Memory B cell (primary cell): ENCODE measurements around the gene RABGAP1L.
A peak's percentile ranks its signal among the peaks of the same experiment; 100 is the strongest.
"Not testable (repeated sequence)": the region's sequence is repeated elsewhere in the genome, so short reads cannot be mapped to it uniquely, and the experiment has no call there.

Experiments
- ATAC-seq: fragments of 150-1000 bp; cut with Tn5 transposase; 2 replicates; pipeline ENCODE4 v1.10.0; 2021; ENCODE audit warnings: low read depth, mild to moderate bottlenecking, moderate library complexity
- DNase-seq, 2 donors: peaks; one replicate each; pipeline ENCODE4 v3.0.0; 2022; ENCODE audit warnings: low spot score in 2 of 2
- H3K27ac Mint-ChIP-seq: one replicate; pipeline ENCODE4 v1.8.0; 2022; ENCODE audit warnings: mild to moderate bottlenecking, moderate library complexity, mixed read lengths
- H3K27me3 Mint-ChIP-seq: one replicate; pipeline ENCODE4 v1.8.0; 2022; ENCODE audit warnings: mixed read lengths
- H3K36me3 Mint-ChIP-seq: one replicate; pipeline ENCODE4 v1.8.0; 2022; ENCODE audit warnings: mild to moderate bottlenecking, mixed read lengths
- H3K4me1 Mint-ChIP-seq: one replicate; pipeline ENCODE4 v1.8.0; 2022; ENCODE audit warnings: mixed read lengths
- H3K4me3 Mint-ChIP-seq: one replicate; pipeline ENCODE4 v1.8.0; 2022; ENCODE audit warnings: mild to moderate bottlenecking, moderate library complexity, mixed read lengths
- H3K9me3 Mint-ChIP-seq: one replicate; pipeline ENCODE4 v1.8.0; 2022; ENCODE audit warnings: mixed read lengths

RABGAP1L gene

GRCh38 chr1:174397261-174397660, 237.9 kb downstream of the RABGAP1L start:
- no peak overlapping the region for H3K27ac Mint-ChIP-seq
- peaks cover 6% of the 10 kb centered on the region for H3K4me1 Mint-ChIP-seq
- DNase-seq (no peak), ATAC-seq (no peak)
- H3K4me3 Mint-ChIP-seq, result no peak overlapping the region
- peaks cover 45% of the 10 kb centered on the region for H3K36me3 Mint-ChIP-seq
- H3K9me3 Mint-ChIP-seq, result peaks cover 4% of the 10 kb centered on the region
- no peaks in the 10 kb centered on the region for H3K27me3 Mint-ChIP-seq

DNA sequence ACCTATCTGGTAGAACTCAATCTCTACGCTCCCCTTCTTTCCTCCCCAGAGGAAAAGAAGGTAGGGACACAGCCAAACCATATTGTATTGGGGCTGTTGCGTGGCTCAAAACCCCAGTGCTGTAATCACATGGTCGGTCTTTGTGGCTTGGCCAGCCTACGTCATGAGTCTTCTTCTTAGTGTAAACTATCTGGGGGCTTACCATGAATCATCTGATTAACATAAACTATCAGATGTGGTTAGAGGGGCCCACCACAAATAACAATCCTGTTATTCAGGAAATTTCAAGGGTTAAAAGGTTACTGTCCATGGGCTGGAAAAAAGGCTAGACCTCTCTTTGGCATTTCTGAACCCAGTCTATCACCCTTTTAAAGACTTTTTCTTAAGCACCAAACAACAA, 238.9 kb downstream of the RABGAP1L start:
- DNase-seq (no peak), ATAC-seq (no peak)
- peaks cover 2% of the 10 kb centered on the region for H3K9me3 Mint-ChIP-seq
- H3K4me3 Mint-ChIP-seq, result no peak overlapping the region
- peaks cover 40% of the 10 kb centered on the region for H3K36me3 Mint-ChIP-seq
- no peaks in the 10 kb centered on the region for H3K27me3 Mint-ChIP-seq
- peaks cover 6% of the 10 kb centered on the region for H3K4me1 Mint-ChIP-seq
- H3K27ac Mint-ChIP-seq, result no peak overlapping the region

- H3K4me1 Mint-ChIP-seq, result peaks cover 6% of the 10 kb centered on the region
- no peaks in the 10 kb centered on the region for H3K9me3 Mint-ChIP-seq
- H3K4me3 Mint-ChIP-seq, result no peak overlapping the region
- ATAC-seq (no peak), DNase-seq (no peak)
- peak overlapping the region; percentile 33 for H3K27ac Mint-ChIP-seq
- H3K27me3 Mint-ChIP-seq, result no peaks in the 10 kb centered on the region
- H3K36me3 Mint-ChIP-seq, result peaks cover 30% of the 10 kb centered on the region
Observed at GRCh38 chr1:174399211-174399610, 239.9 kb downstream of the RABGAP1L start.

DNA sequence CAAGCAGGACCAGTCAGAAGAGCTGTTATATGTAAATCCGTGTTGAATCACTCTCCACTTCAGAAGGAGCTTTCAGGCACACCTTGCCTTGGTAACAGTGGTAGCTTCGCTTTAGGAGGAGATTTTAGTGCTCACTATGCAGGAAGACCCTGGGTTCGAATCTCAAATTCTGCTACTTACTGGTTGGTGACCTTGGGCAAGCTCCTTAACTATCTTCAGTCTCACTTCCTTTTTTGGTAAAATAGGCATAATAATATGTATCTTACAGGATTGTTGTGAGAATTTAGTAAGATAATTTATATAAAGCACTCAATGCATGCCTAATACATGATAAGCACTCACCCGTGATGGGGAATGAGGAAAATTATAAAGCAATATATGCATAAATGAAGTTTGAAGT, 241.8 kb downstream of the RABGAP1L start:
- DNase-seq (no peak), ATAC-seq (no peak)
- Mint-ChIP-seq H3K27me3 (no peaks in the 10 kb centered on the region), H3K27ac (no peak overlapping the region), H3K4me1 (peaks cover 6% of the 10 kb centered on the region), H3K4me3 (no peak overlapping the region), H3K36me3 (peaks cover 28% of the 10 kb centered on the region), H3K9me3 (no peaks in the 10 kb centered on the region)

GRCh38 chr1:174405219-174405618, 245.9 kb downstream of the RABGAP1L start:
- Mint-ChIP-seq H3K27me3 (no peaks in the 10 kb centered on the region), H3K36me3 (peaks cover 24% of the 10 kb centered on the region), H3K4me1 (peaks cover 17% of the 10 kb centered on the region), H3K27ac (peak overlapping the region; percentile 38), H3K9me3 (peaks cover 2% of the 10 kb centered on the region), H3K4me3 (no peak overlapping the region)
- no peak for DNase-seq
- ATAC-seq, result no peak

DNA sequence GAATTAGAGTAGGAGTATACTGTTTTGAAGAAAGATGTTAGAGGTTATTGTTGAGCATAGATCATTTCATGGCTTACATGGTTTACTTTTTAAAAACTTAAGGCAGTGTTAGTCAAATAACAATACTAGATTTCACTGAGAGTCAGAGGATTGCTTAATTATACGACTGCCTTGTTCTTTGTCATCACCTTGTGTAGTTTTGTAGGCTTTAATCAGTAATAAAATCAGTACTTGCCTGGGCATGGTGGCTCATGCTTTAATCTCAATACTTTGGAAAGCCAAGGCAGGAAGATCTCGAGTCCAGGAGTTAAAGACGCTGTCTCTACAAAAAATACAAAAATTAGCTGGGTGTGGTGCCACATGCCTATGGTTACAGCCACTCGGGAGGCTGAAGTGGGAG, 247.1 kb downstream of the RABGAP1L start:
- no peak overlapping the region for H3K27ac Mint-ChIP-seq
- H3K4me3 Mint-ChIP-seq, result no peak overlapping the region
- ATAC-seq, result no peak

DNA sequence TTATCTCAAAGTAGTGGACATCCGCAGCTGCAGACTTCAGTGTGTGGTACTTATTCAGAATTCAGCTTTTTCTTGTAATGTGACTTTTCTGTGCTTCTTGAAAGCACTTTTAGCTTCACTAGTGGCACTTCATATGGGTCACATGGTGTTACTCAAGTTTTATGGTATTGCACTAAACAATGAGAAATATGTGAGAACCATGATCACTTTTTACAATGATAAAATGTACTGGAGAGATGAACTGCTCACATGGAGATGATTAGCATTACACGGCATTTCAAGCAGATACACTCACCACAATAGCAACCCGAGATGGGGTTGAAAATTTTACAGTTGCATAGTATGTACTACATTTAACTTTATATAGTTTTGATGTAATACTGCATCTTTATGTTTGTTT, 248.3 kb downstream of the RABGAP1L start:
- H3K4me1 Mint-ChIP-seq, result peaks cover 21% of the 10 kb centered on the region
- H3K27ac Mint-ChIP-seq, result no peak overlapping the region
- H3K4me3 Mint-ChIP-seq, result no peak overlapping the region
- no peaks in the 10 kb centered on the region for H3K27me3 Mint-ChIP-seq
- H3K36me3 Mint-ChIP-seq, result peaks cover 33% of the 10 kb centered on the region
- peaks cover 10% of the 10 kb centered on the region for H3K9me3 Mint-ChIP-seq
- ATAC-seq (no peak), DNase-seq (no peak)

More for the DNA sequence above, 247.1 kb downstream of the RABGAP1L start:
- H3K4me1 Mint-ChIP-seq, result peaks cover 17% of the 10 kb centered on the region
- peaks cover 5% of the 10 kb centered on the region for H3K9me3 Mint-ChIP-seq
- H3K27me3 Mint-ChIP-seq, result no peaks in the 10 kb centered on the region
- no peak for DNase-seq
- peaks cover 28% of the 10 kb centered on the region for H3K36me3 Mint-ChIP-seq

- DNase-seq, result no peak
- Mint-ChIP-seq H3K9me3 (peaks cover 10% of the 10 kb centered on the region), H3K4me3 (no peak overlapping the region), H3K27ac (no peak overlapping the region), H3K27me3 (no peaks in the 10 kb centered on the region), H3K4me1 (peaks cover 21% of the 10 kb centered on the region), H3K36me3 (peaks cover 31% of the 10 kb centered on the region)
- no peak for ATAC-seq
Observed at GRCh38 chr1:174408146-174408545, 248.8 kb downstream of the RABGAP1L start.

GRCh38 chr1:174409801-174410200, 250.5 kb downstream of the RABGAP1L start:
- H3K27ac Mint-ChIP-seq, ATAC-seq, H3K4me3 Mint-ChIP-seq, H3K9me3 Mint-ChIP-seq, H3K27me3 Mint-ChIP-seq, DNase-seq: not testable (repeated sequence)
- Mint-ChIP-seq H3K36me3 (peaks cover 32% of the 10 kb centered on the region), H3K4me1 (peaks cover 28% of the 10 kb centered on the region)

GRCh38 chr1:174413632-174414031, 254.3 kb downstream of the RABGAP1L start:
- peaks cover 22% of the 10 kb centered on the region for H3K4me1 Mint-ChIP-seq
- no peak overlapping the region for H3K27ac Mint-ChIP-seq
- peaks cover 7% of the 10 kb centered on the region for H3K9me3 Mint-ChIP-seq
- H3K27me3 Mint-ChIP-seq, result no peaks in the 10 kb centered on the region
- DNase-seq (no peak), ATAC-seq (no peak)
- peaks cover 23% of the 10 kb centered on the region for H3K36me3 Mint-ChIP-seq
- H3K4me3 Mint-ChIP-seq, result no peak overlapping the region

DNA sequence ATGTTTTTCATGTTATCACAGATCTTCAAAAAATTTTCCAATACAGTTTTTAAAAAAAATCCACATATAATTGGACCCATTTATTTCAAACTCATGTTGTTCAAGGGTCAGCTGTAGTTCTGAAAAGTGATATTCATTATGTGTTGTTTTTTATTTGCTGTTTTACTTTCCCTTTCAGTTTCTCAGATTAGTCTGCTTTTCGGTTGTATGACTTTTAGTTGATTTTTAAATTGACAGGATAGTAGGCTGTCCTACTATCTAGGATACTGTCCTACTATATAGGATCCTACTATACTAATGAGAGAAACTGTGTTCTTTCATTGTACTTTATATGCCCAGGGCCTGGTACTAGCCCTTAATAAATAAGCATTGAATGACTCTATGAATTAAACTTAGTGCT, 254.9 kb downstream of the RABGAP1L start:
- Mint-ChIP-seq H3K27ac (no peak overlapping the region), H3K36me3 (peaks cover 19% of the 10 kb centered on the region), H3K9me3 (peaks cover 7% of the 10 kb centered on the region), H3K4me3 (no peak overlapping the region), H3K4me1 (peaks cover 22% of the 10 kb centered on the region), H3K27me3 (no peaks in the 10 kb centered on the region)
- DNase-seq (no peak), ATAC-seq (no peak)

DNA sequence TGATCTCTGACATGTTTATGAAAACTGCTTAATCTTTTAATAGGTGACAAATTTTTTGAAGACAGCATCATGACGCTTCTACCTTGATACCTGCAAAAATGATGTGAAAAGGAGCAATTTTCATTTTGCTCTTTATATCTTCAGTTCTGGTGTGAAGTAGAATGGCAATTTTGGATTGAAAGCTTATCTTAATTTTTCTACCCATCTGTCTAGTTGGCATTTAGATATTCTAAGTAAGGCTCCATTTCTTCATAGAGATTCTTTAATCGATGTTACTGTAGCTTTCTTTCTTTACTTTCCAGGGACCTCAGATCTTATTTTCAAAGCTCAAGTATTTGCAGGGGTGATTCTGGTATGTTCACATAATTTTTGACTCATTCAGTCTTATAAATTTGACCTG, 256.2 kb downstream of the RABGAP1L start:
- H3K4me3 Mint-ChIP-seq, result no peak overlapping the region
- H3K36me3 Mint-ChIP-seq, result peaks cover 14% of the 10 kb centered on the region
- H3K27me3 Mint-ChIP-seq, result no peaks in the 10 kb centered on the region
- DNase-seq (no peak), ATAC-seq (no peak)
- no peak overlapping the region for H3K27ac Mint-ChIP-seq
- peaks cover 7% of the 10 kb centered on the region for H3K9me3 Mint-ChIP-seq
- peaks cover 17% of the 10 kb centered on the region for H3K4me1 Mint-ChIP-seq

DNA sequence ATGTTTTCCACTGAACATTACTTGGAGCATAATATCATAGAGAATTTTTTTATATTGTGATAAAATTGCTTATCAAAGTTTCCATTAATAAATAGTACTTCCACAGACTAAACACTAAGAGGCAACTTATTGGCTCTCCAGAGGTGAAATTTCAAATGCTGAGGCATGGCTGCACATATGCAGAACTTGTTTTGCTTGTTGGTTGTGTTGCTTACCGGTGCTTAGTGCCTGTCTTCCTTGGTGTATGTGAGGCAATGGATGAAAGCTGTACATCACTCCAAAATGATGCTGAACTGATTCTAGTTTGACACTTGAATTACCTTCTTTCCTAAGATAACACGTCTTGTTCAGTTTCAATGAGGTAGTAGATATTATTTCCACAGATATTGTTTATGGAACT, 258.6 kb downstream of the RABGAP1L start:
- no peak overlapping the region for H3K4me3 Mint-ChIP-seq
- DNase-seq (no peak), ATAC-seq (no peak)
- peaks cover 7% of the 10 kb centered on the region for H3K4me1 Mint-ChIP-seq
- H3K27ac Mint-ChIP-seq, result no peak overlapping the region
- H3K36me3 Mint-ChIP-seq, result peaks cover 5% of the 10 kb centered on the region
- no peaks in the 10 kb centered on the region for H3K27me3 Mint-ChIP-seq
- no peaks in the 10 kb centered on the region for H3K9me3 Mint-ChIP-seq

GRCh38 chr1:174425121-174425520, 265.8 kb downstream of the RABGAP1L start:
- ATAC-seq (no peak), DNase-seq (no peak)
- no peaks in the 10 kb centered on the region for H3K27me3 Mint-ChIP-seq
- no peak overlapping the region for H3K27ac Mint-ChIP-seq
- peaks cover 3% of the 10 kb centered on the region for H3K36me3 Mint-ChIP-seq
- H3K4me1 Mint-ChIP-seq, result no peaks in the 10 kb centered on the region
- H3K9me3 Mint-ChIP-seq, result no peaks in the 10 kb centered on the region
- no peak overlapping the region for H3K4me3 Mint-ChIP-seq

DNA sequence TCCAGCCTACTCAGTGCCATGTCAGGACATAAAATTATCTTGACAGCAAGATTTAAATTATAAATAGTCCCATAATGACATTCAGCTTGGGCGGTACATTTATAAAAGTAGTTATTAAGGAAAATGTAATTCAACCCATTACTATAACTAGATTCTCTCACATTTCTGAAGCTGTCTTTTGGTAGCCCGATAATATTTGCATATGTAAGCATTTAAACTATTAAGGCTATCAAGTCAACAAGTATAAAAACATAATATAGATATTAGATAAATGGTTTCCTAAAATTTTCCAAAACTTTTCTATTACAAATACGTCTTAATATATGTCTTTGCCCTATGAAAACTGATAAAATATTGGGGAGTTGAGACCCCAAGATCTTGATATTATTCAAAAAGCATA, 266.8 kb downstream of the RABGAP1L start:
- Mint-ChIP-seq H3K27ac (no peak overlapping the region), H3K27me3 (no peaks in the 10 kb centered on the region), H3K36me3 (peaks cover 6% of the 10 kb centered on the region), H3K4me3 (no peak overlapping the region), H3K9me3 (no peaks in the 10 kb centered on the region), H3K4me1 (no peaks in the 10 kb centered on the region)
- ATAC-seq, result no peak
- no peak for DNase-seq
